ENCODE results near the gene FKBP11.

Gene FKBP11

DNA sequence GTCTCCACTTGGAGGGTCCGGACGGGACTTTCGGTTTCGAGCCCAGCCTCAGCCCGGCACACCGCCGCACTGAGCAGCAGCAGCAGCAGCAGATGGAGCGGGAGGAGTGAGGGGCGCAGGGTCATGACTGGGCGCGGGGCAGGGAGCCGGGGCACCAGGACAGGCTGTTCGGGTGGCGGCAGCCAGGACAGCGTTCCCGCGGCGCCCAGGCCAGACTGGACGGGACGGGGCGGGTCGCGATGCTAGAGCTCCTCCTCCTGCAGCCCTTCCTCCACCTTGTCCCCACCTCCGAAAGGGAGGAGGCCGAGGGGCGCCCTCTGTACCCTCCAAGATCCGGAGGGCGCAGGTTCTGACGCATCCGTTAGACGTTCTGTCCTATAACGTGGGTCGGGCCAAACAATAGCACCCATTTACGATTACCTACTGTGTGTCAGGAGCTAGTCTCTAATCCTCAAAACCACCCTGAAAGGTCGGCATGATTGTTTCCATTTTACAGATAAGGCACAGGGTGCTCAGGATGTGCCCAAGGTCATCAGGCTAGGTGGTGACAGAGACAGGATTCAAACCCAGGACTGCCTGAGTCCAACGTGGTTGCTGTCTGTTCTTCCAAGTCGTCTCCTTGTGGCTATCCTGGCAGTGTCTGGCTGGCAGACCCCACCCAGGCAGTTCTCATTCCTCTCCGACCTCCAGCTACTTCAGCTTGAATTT, at the start of gene FKBP11:
Gene FKBP11, minus strand, starts transcription at position 189 of the 708 bp plus-strand sequence. Its CDS starts 64 bp downstream, at position 125.
- DNase-seq = no peak

- DNase-seq = no peak
These were observed 48.8 kb upstream of the FKBP11 start for GRCh38 chr12:48973941-48974673.

GRCh38 chr12:48973531-48973930, 48.2 kb upstream of the FKBP11 start:
- no peak for DNase-seq

DNA sequence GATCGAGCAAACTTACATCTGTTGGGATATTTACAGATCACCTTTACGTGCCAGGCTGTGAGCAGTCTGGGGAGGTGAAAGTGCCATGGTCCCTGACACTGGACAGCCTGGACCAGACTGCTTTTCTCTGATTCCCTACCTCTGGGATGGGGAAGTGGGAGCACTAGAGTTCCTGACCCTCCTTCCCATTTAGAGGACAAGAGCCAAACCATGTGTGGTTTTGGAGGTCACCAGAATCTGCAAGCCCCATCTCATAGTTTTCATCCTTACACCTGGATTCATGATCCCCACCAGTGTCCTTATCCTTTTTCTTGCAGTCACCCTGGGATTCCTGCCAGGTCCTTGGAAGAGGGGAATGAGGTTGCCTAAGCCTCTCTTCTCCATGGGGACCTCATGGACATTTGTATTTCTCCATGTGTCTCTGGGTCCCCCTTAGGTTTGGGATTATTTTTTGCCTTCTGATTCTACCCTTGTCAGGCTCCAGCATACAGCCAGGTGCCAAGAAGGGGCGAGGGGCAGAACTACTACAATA, 47.7 kb upstream of the FKBP11 start:
- no peak for DNase-seq

GRCh38 chr12:48972213-48972951, 47.1 kb upstream of the FKBP11 start:
- no peak for DNase-seq

GRCh38 chr12:48970702-48971334, 45.5 kb upstream of the FKBP11 start:
- DNase-seq = no peak

DNA sequence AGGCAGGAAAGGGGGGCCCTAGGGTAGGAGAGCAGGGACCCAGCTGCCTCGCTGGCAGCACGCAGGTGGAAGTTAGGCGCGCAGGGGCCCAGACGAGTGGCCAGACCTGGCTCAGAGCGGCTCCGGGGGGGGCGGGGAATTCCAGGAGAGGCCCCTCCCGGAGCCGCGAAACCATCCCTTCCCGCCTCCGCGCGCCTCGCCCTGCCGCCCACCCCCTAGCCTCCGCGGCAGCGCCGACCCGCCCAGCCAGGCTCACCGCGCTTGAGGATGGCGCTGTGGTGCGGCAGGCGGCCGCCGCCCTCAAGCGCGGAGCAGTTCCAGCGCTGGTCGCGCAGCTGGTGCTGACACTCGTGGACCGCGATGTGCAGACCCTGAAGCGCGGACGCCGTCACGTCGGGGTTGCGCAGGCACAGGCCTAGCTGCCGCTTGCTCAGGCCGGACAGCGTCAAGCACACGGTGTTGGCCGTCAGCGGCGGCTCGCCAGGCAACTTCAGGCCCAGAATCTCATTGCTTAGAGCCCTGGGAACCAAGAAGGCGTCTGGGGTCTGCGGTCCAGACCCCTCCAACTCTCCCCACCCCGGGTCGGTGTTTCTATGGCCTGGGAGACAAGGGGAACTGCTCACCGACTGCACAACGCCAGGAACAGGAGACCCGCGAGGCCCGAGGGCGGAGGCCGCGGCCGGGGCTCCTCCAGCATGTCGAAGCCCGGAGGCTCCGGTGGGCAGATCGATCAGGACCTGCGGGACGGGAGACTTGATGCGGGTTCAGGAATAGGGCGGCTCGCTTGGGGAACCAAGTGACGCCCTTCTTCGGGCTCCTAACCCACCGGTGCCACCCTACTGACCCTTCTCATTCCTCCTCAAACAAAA, 44.8 kb upstream of the FKBP11 start:
- DNase-seq = no peak

DNA sequence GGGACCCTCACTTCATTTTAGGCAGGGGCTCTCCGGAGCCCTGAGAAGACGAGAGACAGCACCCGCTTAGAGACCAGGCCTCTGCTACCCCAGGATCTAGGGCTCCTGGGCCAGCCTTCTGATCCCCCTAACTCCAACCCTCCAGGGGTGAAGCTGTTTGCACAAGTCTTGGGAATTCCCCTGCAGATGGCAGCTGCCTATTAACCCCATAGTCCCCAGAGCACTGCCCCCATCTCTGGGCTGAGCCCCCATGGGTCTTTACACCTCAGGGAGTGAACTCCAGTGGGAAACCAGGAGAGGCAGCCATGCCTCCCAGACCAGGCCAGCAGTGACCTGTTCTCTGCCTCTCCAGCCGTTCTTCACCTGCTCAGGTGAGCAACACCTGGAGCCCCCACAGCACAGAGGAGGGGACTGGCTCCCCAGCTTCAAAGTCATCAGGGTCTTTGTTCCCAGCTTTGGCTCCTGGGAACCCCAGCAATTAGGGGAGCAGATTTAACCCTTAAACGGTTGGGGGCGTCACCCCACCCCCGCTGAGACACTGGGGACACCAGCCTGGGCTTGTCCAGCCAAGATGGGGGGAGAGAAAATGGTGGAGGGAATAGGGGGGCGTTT, 44.0 kb upstream of the FKBP11 start:
- no peak for DNase-seq

GRCh38 chr12:48968467-48968866, 43.2 kb upstream of the FKBP11 start:
- DNase-seq = no peak

DNA sequence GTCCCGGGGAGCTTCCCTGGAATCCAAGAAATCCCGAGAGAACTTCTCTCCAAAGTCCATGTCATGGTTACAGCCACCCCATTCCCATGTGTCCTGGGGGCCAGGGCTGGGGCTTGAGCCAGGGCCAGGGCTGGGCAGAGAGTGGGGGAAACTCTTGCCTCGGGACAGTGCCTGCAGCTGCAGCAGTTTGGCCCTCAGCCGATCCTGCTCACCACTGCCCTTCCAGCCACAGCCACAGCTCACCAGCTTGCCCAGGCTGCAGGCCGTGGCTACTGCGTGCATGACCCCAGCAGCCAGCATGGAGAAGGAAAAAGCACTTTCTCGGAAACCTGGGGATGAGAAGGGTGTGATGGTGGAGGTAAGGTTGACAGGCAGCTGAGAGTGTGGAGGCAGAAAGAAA, 42.7 kb upstream of the FKBP11 start:
- DNase-seq = no peak

DNA sequence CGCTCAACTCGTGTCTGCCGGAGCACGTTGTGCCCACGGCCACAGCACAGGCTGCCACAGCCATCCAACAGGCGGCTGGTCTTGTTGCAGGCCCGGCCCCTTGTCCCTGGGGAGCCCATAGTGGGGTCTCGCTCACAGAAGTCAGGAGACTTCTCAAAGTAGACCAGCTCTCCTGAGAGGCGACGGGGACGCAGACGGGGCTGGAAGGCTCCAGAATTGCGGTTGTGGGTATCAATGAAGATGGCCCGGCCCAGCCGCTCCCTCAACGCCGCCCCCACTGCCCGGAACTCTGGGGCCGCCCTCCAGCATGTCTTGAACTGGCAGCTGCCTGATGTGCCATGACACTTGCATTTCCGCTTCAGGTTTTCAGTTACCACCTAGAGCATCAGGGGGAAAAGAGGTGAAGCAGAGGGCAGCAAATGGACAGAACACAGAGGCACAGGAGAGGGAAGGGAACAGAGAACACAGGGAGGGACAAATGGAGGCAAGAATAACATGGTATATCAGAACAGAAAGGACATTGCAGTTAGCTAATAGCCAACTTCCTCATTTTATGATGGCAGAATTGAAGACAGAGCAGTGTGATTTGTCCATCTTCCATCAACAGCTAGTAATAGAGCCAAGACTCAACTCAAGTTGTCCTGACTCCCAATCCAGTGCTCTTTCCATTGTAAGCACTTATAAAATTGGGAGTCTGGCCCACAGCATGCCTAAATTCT, 41.0 kb upstream of the FKBP11 start:
- DNase-seq = no peak

GRCh38 chr12:48965298-48965838, 40.1 kb upstream of the FKBP11 start:
- DNase-seq = no peak

- DNase-seq = no peak
These were observed 36.5 kb upstream of the FKBP11 start for GRCh38 chr12:48961801-48962200.

DNA sequence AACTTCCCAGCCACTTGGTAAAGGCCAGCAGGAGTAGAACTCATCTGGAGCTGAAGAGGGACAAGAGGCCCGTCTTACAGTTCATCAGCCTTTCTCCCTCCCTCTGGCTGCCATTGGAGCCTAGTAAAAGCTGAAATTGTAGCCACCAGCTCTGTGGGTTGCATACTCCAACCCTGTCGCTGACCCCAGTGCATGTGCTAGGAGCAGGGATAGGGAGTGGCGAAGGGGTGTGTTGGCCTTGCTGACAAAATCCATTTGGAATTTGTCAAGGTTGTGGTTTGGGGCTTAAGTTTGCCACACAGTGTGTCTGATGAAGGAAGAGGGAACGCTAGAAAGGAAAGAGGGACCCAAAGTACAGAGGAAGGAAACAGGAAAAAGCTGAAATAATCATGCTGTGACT, 36.0 kb upstream of the FKBP11 start:
- no peak for DNase-seq

DNA sequence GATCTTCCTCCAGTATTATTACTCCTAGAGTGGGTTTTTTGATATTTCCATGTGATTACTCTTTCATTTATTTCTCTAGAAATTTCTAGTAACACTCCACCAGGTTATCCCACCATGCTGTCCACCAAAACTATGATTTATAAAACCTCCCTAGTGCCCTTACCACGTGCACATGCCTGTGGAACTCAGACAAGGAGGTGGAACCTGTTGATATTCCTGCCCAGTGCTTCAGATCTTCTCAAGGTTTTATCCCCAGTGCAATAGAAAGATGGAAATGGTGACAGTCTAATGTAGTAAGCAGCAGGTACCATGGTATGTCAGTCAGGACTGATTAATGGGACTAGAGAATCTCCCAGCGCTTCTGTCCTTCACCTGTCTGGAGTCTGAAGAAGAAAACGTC, 35.5 kb upstream of the FKBP11 start:
- no peak for DNase-seq

GRCh38 chr12:48958049-48958388, 32.7 kb upstream of the FKBP11 start:
- DNase-seq = no peak

DNA sequence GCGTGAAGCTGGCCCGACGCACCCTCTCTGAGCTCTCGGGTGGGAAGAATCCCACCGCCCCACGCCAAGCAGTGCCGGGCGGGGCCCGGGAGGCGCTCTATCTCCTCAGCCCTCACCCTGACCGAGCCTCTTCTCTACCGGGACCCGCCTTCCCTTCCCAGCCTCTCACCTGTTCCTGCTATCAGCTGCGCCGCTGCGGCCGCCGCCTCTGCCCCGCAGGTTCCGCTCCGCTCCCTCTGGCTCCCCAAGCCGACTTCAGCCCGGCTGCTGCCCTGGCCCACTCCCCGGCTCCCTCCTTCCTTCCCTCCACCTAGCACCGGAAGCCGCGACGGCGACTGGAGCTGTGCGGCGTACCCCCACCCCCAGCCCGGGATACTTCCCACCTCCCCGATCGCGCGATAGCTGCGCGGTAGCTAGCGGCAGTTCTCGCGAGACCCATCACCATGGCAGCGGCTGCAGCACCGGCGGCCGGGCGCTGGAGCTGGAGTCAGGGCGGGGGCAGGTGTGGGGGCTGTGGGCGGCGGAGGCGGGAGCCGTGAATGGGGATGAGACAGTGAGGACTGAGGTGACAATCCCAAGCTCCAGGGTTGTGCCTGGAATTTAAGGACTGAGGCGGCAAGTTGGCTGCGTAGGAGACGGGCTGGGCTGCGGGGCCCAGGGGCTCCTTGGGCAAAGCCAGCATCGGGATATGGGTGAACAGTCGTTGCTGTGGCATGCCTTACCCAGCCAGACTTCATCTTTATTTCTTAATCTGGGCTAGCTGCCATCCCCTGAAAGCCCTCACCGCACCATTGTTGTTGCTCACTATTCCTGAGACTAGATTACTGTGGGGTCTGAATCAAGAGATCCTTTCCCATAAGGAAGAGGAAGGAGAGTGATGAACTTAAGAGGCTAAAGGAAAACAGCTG, 32.1 kb upstream of the FKBP11 start, which contains the start of gene ARF3:
Gene ARF3, minus strand, starts transcription at position 347 of the 908 bp plus-strand sequence. CDS start 16,392 bp downstream, outside the sequence.
- peak; percentile 97 for DNase-seq

DNA sequence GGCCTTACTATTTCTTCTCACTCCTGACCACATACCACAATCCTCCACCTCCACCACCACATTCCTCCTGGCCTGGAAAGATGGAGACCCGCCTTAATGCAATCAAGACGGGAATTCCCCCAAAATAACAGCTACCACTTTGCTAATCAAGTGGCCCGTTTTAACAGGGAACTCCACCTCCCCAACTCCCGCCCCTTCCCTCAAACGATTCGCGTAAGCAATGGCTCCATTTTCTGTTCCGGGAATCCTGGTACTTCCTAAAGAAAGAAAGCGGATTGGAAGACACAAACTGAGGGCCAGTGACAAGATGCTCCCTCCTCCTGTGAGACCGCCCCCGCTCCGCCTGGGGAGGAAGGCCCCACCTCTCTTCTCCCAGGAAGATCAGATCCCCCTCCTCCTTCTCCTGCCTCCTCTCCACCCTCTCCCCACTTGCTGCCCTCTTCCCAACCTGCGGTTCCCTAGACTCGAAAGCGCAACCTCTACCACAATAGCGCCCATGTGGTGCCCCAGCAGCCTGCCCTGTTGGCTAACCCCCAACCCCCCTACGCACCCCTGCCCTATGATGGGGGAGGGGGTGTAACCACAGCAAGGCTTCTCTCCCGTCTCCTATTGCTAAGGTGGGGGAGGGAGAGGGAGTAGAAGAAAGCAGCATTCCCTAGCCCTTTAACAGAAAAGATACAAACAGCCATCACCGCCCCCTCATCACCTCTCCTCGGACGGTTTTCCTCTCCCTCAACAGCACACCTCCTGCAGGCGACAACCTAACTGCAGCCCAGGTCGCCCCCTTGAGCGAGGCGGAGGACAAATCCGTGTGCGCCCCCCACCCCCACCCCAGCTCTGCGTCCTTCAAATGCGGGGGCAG, 31.2 kb upstream of the FKBP11 start:
- peak; percentile 91 for DNase-seq
